KBM-7 (cell line): Measurements from ENCODE around the gene ETS2.

ENCODE experiments used
- DNase-seq: peaks from one replicate; pipeline ENCODE4 v3.0.0-alpha.2; 2015
- in situ Hi-C: fragments of 300-500 bp; cut with MboI; formaldehyde crosslinking; loops from 2 replicates; pipeline ENCODE4 v1.14.3; 2020; ENCODE audit warnings: low sequenced_read_pairs, low pct_unique_long_range_greater_than_20kb, mixed read lengths

The ETS2 gene

DNA sequence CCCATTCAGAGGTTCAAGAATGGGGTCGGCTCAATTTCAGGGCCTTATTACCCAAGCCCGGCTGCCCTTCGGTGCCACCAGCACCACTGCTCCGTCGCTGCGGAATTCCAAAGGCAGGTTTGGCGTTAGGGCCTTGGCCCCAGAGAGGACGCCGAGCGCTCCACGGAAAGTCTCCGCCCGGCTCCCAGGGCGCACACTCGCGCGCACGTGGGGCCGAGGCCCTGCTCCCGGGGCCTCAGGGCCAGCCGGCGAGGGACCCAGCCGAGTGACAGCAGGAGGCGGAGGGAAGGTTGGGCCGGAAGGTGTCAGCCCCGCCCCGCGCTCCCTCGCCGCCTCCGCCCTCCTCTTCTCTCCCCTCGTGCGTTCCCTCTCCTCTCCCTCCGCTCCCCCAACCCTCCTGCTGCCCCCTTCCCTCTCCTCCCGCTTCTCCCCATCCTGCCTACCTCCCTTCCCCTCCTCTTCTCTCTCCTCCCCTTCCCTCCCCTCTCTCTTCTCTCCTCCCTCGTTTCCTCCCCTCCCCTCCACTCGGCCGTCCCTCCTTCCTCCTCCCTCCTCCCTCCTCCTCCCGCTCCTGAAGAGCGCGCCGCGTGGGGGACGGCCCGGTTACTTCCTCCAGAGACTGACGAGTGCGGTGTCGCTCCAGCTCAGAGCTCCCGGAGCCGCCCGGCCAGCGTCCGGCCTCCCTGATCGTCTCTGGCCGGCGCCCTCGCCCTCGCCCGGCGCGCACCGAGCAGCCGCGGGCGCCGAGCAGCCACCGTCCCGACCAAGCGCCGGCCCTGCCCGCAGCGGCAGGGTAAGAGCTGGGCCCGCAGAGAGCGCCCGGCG lies at the start of gene ETS2:
Gene ETS2 (plus strand): TSS at position 602 of the 825 bp plus-strand sequence. CDS start 4,106 bp downstream, outside the sequence.
- DNase-seq: peak; percentile 93
- in situ Hi-C loops: no loop called here

- no peak for DNase-seq
- in situ Hi-C loops: no loop called here
Observed at GRCh38 chr21:38756746-38757145, 49.0 kb upstream of the ETS2 start.

DNA sequence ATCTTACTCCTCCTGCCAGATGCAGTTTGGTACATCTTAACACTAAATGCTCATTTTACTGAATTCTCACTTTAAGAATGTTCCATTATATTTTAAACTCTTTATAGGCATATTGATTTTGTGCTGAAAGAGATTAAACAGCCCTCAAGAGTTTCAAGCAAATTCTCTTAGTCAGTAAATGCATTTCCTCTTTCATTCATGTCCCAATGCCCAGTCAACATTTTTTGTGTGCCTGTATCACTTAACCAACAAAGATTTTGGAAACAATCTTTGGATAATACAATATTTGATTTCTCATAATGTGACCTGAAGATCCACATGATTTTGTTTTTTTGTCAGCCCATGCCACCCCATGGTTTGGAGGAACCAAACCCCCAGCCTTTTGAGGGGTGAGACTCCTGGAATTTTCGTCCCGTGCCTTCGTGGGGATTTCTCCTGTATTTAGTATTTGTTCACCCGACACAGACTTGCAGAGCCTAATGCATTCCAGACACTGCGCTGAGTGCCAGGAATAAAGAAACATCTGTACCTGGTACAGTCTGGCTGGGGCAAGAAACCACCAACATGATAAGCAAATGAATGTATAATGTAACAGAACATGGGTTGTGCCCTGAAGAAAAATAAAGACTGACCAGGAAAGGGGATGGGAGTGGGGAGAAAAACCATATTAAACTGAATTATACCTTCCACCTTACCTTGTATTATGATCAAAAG lies 47.1 kb upstream of the ETS2 start:
- in situ Hi-C loops: no loop called here
- DNase-seq: no peak

DNA sequence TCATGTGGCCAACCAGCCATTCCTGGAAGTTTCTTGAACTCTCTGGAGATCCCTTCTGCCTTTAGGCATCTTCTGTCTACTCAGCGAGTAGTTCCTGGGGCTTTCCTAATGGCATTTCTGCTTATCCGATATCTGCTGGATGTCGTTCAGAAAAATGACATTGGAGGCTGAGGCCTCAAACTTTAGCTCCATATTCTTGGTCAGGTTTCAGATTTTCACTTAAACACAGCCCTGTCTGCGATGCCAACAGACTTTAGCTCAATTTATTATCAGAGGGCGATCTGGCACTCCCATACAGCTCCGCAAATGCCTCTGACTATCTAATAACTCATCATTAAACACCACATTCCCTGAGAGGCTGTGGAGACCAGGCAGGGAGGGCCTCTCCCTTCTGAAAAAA lies 46.3 kb upstream of the ETS2 start:
- in situ Hi-C loops: no loop called here

GRCh38 chr21:38760017-38760761 lies 45.5 kb upstream of the ETS2 start:
- in situ Hi-C loops: no loop called here

More for the DNA sequence above, 46.3 kb upstream of the ETS2 start:
- DNase-seq: no peak

GRCh38 chr21:38760762-38761155 lies 45.0 kb upstream of the ETS2 start:
- DNase-seq: no peak
- in situ Hi-C loops: no loop called here

More at GRCh38 chr21:38760017-38760761, 45.5 kb upstream of the ETS2 start:
- DNase-seq: no peak

DNA sequence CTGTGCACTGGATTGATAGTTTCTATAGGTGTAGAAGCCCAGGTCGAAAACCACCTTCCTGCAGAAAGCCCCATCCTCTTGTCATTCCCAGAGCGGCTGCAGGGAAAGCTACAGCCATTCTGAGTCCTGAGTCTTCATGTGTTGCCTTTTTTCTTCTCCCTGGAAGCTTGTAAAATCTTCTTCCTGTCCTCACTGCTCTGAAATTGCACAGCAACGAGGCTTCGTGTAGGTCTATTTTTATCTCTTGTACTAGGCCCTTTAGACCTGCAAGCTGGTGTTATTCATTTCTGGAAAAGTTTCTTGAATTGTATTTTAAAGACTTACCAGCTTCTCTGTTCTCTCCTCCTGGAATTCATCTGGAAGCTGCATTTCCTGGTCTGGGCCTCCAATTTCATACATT lies 44.2 kb upstream of the ETS2 start:
- DNase-seq: no peak
- in situ Hi-C loops: no loop called here

- in situ Hi-C loops: no loop called here
Observed at GRCh38 chr21:38765056-38765455, 40.7 kb upstream of the ETS2 start.

GRCh38 chr21:38766987-38767722 lies 38.6 kb upstream of the ETS2 start:
- in situ Hi-C loops: no loop called here
- no peak for DNase-seq

More at GRCh38 chr21:38765056-38765455, 40.7 kb upstream of the ETS2 start:
- no peak for DNase-seq

GRCh38 chr21:38768471-38769063 lies 37.2 kb upstream of the ETS2 start:
- DNase-seq: no peak
- in situ Hi-C loops: no loop called here

- in situ Hi-C loops: no loop called here
- no peak for DNase-seq
Observed at GRCh38 chr21:38769191-38769780, 36.4 kb upstream of the ETS2 start.

- in situ Hi-C loops: no loop called here
- no peak for DNase-seq
Observed at GRCh38 chr21:38770660-38771059, 35.1 kb upstream of the ETS2 start.

- no peak for DNase-seq
- in situ Hi-C loops: no loop called here
Observed at GRCh38 chr21:38771536-38771935, 34.2 kb upstream of the ETS2 start.

DNA sequence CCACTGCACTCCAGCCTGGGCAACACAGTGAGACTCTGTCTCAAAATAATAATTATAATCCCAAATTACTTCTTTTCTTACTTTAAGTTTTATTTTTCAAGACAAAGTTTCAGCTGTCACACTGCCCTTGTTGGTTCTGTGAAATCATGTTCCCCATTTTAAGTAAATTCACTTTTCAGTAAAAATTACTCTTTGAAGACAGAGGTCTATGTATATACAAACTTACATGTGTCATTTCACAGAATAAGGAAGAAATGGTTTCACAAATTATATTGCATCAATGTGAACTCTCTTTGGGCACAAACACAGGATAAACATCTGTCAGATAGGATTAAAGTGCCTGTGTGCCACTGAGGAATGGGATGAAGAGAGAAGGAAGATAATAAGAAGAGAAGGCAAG lies 33.1 kb upstream of the ETS2 start:
- DNase-seq: no peak
- in situ Hi-C loops: no loop called here

DNA sequence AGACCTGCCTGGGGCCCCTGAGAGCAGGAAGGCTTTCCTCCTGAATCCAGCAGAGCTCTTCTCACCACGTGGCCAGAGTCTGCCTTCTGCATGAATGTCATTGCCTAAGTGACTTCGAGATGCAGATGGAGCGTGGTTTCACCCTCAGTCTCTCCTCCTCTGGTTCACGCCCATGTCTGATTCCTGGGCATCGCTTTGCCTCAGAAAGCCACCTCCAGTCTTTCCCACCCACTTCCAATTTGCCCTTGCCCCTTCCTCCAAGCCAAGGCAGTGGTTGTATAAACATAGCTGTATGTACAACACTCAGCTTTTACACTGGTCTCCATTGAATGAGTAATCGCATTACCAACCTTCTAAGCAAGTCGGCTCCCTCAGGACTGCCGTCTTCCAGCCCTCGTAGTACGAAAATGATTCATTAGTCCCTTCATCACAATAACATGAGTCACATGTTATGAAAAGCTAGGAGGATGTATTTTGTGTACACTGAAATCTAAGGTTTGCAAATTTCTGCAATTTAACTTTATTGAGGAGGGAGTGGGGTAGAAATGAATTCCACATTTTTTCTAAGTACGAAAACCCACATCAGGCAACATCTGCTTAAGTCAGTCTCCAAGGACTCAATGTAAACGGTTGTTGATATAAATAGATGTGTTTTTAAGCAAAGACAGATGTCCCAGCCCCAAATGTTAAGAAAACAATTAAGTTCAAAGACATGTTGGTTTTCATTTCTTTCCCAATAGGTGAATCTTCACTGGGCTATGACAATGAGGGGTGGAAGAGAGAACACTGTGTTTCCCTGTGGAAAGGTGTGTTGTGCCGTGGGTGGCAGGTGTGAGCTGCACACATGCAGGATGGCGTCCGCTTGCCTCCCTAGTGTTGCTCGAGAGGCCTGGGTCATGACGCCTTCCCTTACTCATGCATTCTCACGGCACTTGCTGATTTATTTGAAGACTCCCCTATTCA lies 32.3 kb upstream of the ETS2 start:
- no peak for DNase-seq
- in situ Hi-C loops: no loop called here

DNA sequence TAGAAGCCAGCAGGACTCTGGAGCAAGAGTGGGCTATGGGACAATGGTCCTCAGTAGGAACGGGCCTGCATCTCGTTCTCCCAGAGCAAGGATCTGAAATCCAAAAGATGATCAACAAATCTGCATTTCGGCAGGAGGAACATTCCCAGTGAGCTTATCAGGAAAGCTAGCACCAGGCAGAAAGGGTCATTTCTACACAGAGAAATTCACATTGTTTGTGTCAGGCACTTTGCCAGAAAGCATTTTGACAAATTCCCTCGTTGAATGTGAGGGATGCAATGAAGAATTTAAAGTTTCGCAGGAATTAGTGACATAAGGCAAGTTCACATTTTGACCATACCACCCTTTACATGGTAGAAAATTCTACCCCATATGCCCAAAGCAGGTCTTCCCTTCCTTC lies 31.6 kb upstream of the ETS2 start:
- DNase-seq: no peak
- in situ Hi-C loops: no loop called here

- no peak for DNase-seq
- in situ Hi-C loops: no loop called here
Observed at GRCh38 chr21:38774586-38775285, 31.0 kb upstream of the ETS2 start.
